HepG2 (cell line): ENCODE measurements around the gene PCLO. TPM values are rescaled to one million over a fixed set of nuclear protein-coding genes. Genes with fewer than 3 reads are reported as not detected.

Experiments
- ATAC-seq: fragments of 200-7000 bp; cut with Tn5 transposase; 3 replicates; pipeline ENCODE4 v1.9.1; 2020; ENCODE audit warnings: mild to moderate bottlenecking, moderate library complexity
- BruUV-seq: library from RNA; stranded (reverse); fragments of 400-500 nt; replicated peaks from 2 replicates; lab custom pipeline; 2021; lab: Mats Ljungman, UMichigan
- CTCF ChIA-PET: fragments of 300-600 bp; formaldehyde crosslinking; extraction: SDS; loops from one replicate; lab custom pipeline; 2021; ENCODE audit warnings: low total read pairs, inconsistent platforms, low intra/inter-chr PET ratio; lab: Yijun Ruan, JAX
- POLR2A ChIA-PET: fragments of 350-600 bp; sonication (Branson Sonifier 250); formaldehyde crosslinking; loops from one replicate; lab custom pipeline; 2020; ENCODE audit warnings: antibody characterized with exemption, inconsistent platforms; lab: Yijun Ruan, JAX
- DNase-seq: peaks from one replicate; pipeline ENCODE4 v3.0.0-alpha.2; 2015; ENCODE audit warnings: low spot score
- FAIRE-seq: peaks from 3 replicates; lab custom pipeline; 2011; peaks lifted over from hg19 to GRCh38; lab: Jason Lieb, UNC
- H2AFZ ChIP-seq: one replicate; pipeline ENCODE4 v1.6.1; 2011; ENCODE audit warnings: low read length, inconsistent platforms
- H3K27ac ChIP-seq: fragments of 300-600 bp; 3 replicates; pipeline ENCODE4 v1.8.0; 2011; ENCODE audit warnings: mixed run types, mild to moderate bottlenecking, mixed read lengths, low read length, inconsistent platforms; ENCODE audit not compliant: insufficient read depth; ENCODE audit errors: extremely low read length
- H3K27me3 ChIP-seq, 2 experiments: fragments of 200-600 bp in 1 of 2; 2 replicates in 1 of 2; 3 replicates in 1 of 2; pipeline versions ENCODE4 v1.6.0 to v1.8.0; 2011; ENCODE audit warnings: low read length in 2 of 2, mild to moderate bottlenecking in 2 of 2, moderate library complexity in 2 of 2, inconsistent platforms in 1 of 2; ENCODE audit not compliant: insufficient read depth in 2 of 2, control insufficient read depth in 1 of 2
- H3K36me3 ChIP-seq, 2 experiments: fragments of 200-600 bp in 1 of 2; replicated peaks in 1 of 2; 2 replicates in 1 of 2; 3 replicates in 1 of 2; pipeline versions ENCODE4 v1.5.1 to v1.8.0; 2011; ENCODE audit warnings: low read length in 2 of 2, inconsistent platforms in 1 of 2; ENCODE audit not compliant: insufficient read depth in 2 of 2, control insufficient read depth in 1 of 2
- H3K4me1 ChIP-seq: 2 replicates; pipeline ENCODE4 v1.5.1; 2012; ENCODE audit warnings: low read length, inconsistent platforms; ENCODE audit not compliant: insufficient read depth
- H3K4me2 ChIP-seq: 2 replicates; pipeline ENCODE4 v1.6.0; 2011; ENCODE audit warnings: low read depth, low read length, inconsistent platforms
- H3K4me3 ChIP-seq, 3 experiments: fragments of 200-600 bp in 1 of 3; sonication (generic), shearing (Covaris generic) in 1 of 3; replicated peaks in 1 of 3; 2 replicates each; pipeline ENCODE4 v1.5.1; 2011 to 2016; ENCODE audit warnings: low read length in 3 of 3, inconsistent platforms in 2 of 3, low read depth in 2 of 3, mild to moderate bottlenecking in 2 of 3, control low read depth in 1 of 3, mixed read lengths in 1 of 3; ENCODE audit not compliant: insufficient read depth in 1 of 3
- H3K79me2 ChIP-seq: one replicate; pipeline ENCODE4 v1.6.1; 2011; ENCODE audit warnings: low read length, inconsistent platforms; ENCODE audit not compliant: insufficient read depth
- H3K9ac ChIP-seq: 2 replicates; pipeline ENCODE4 v1.6.0; 2011; ENCODE audit warnings: mild to moderate bottlenecking, low read depth, low read length, inconsistent platforms; ENCODE audit not compliant: insufficient read depth
- H3K9me3 ChIP-seq: 2 replicates; pipeline ENCODE4 v1.5.1; 2012; ENCODE audit warnings: mild to moderate bottlenecking, low read length
- H4K20me1 ChIP-seq: 2 replicates; pipeline ENCODE4 v1.6.0; 2011; ENCODE audit warnings: inconsistent platforms, mild to moderate bottlenecking, low read length, moderate library complexity; ENCODE audit not compliant: insufficient read depth
- ATF7 ChIP-seq, 2 experiments: fragments of 450-650 bp in 1 of 2; sonication (generic) in 1 of 2; formaldehyde crosslinking in 1 of 2; IDR thresholded peaks; 2 replicates each; pipeline versions ENCODE4 v1.4.0 to v1.6.1; 2016 to 2020; ENCODE audit warnings: antibody characterized with exemption in 1 of 2, mild to moderate bottlenecking in 1 of 2, missing genetic modification reagents in 1 of 2
- FOXA1 ChIP-seq, 2 experiments: fragments of 450-650 bp in 1 of 2; sonication (generic) in 1 of 2; formaldehyde crosslinking in 1 of 2; IDR thresholded peaks; 2 replicates each; pipeline versions ENCODE4 v1.4.0 to v1.6.1; 2016 to 2020; ENCODE audit warnings: missing genetic modification reagents in 1 of 2
- REXO4 ChIP-seq: sonication (generic); formaldehyde crosslinking; IDR thresholded peaks from 2 replicates; pipeline ENCODE4 v1.8.0; 2022; ENCODE audit warnings: missing genetic modification reagents, mild to moderate bottlenecking, borderline replicate concordance
- SAFB2 ChIP-seq: sonication (generic); formaldehyde crosslinking; IDR thresholded peaks from 2 replicates; pipeline ENCODE4 v1.5.1; 2020; ENCODE audit warnings: missing genetic modification reagents, low read depth, mild to moderate bottlenecking, borderline replicate concordance
- ZNF703 ChIP-seq: sonication (generic); formaldehyde crosslinking; IDR thresholded peaks from 2 replicates; pipeline ENCODE4 v1.5.1; 2020; ENCODE audit warnings: missing genetic modification reagents, mild to moderate bottlenecking, moderate library complexity, borderline replicate concordance
- WGBS: methylation state at CpG from one replicate; pipeline ENCODE4 v1.1.6; 2017; ENCODE audit warnings: low lambda C conversion rate; 5-methylcytosine and 5-hydroxymethylcytosine counted together
- in situ Hi-C: cut with HindIII; loops from 2 replicates; pipeline ENCODE4 v1.10.0; 2017; ENCODE audit warnings: low pct_unique_long_range_greater_than_20kb; ENCODE audit not compliant: extremely low pct_ligation_motif_present
- intact Hi-C: fragments of 100-400 bp; cut with micrococcal nuclease; formaldehyde crosslinking; loops from one replicate; pipeline ENCODE4 v1.10.0; 2022; ENCODE audit not compliant: unreplicated experiment
- polyA plus RNA-seq, 8 experiments: library from polyadenylated mRNA; depleted of rRNA in 3 of 8; stranded (reverse) in 7 of 8; unstranded in 1 of 8; fragments of >200 nt; fragmentation: Illumina TruSeq in 4 of 8; extraction: Trizol in 4 of 8; gene quantifications; 2 replicates each; pipeline versions ENCODE4 v1.2.1 to v1.2.3, GENCODE V29; 2011 to 2016; ENCODE audit warnings: low read depth in 4 of 8, missing spikeins in 1 of 8, mixed read lengths in 1 of 8; ENCODE audit not compliant: insufficient read depth in 1 of 8
- total RNA-seq, 5 experiments: library from RNA; depleted of rRNA; stranded (reverse); fragments of >200 nt; fragmentation: Illumina TruSeq; extraction: Trizol; gene quantifications; 2 replicates each; pipeline ENCODE4 v1.2.3, GENCODE V29; 2016; ENCODE audit warnings: low read depth in 1 of 5
- TF ChIP-seq, protein P1 (sequence below): sonication (generic); formaldehyde crosslinking; IDR thresholded peaks from 2 replicates; pipeline ENCODE4 v1.5.1; 2020; ENCODE audit warnings: missing genetic modification reagents, mild to moderate bottlenecking, borderline replicate concordance
- TF ChIP-seq, protein P2 (sequence below): sonication (generic); formaldehyde crosslinking; IDR thresholded peaks from 2 replicates; pipeline ENCODE4 v1.4.0; 2020; ENCODE audit warnings: missing genetic modification reagents, mild to moderate bottlenecking, borderline replicate concordance

PCLO gene
- total and polyA plus RNA-seq, 2 of the 13 experiments (the other 11 are each of a cell fraction or from before 2014, with no cell fraction given): 0.07 to 0.29 TPM

DNA sequence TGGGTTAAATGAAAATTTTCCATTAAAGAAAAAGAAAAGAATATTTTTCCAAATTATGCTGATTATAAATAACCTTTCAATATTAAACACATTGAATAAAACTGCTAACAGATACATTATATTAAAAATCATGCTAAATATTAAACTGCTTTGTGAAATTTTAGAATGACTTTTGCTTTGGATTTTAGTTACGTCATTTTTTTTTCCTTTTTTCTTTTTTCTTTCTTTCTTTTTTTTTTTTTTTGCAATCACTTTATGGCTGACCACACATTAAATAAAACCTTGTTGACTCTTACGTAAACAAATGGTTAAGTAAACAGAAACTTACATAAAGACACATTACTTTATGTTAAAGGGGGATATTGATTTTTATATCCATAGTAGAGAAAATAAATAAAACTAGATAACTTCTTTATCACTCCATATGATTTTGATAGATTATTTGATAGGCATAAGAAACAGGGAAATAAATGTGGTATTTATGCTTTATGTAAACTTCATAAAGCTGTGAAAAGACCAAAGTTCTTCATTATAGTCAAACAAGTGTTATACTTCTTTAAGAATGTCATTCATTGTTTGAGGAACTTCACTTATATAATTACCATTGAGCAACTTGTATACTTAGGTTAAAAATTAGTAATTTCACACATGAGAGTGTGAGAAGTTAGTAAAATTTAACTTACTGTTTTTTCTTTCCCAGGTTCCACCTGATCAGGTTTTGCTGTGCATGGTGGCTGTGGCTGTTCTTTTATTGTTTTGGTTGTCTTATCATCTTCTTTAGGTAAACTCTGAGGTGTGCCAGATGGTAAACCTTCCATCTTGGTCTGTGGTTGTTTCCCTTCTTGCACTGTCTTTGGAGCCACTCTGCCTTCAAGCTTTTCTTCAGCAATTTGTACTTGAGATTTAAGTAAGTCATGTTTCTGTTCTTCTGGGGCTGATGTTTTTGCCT is 197.3 kb downstream of the PCLO start:
- H4K20me1 ChIP-seq: no peaks in the 10 kb centered on the region
- ATAC-seq (no peak), DNase-seq (no peak), FAIRE-seq (no peak)
- no peaks in the 10 kb centered on the region for H3K27me3 ChIP-seq
- H3K4me1 ChIP-seq: no peaks in the 10 kb centered on the region
- BruUV-seq: no TSS peak
- H3K9ac ChIP-seq: no peak overlapping the region
- no peak overlapping the region for H3K27ac ChIP-seq
- ChIA-PET POLR2A (no interaction called here), CTCF (no interaction called here)
- no peak overlapping the region for H3K4me3 ChIP-seq
- H3K36me3 ChIP-seq: no peaks in the 10 kb centered on the region
- H3K79me2 ChIP-seq: no peaks in the 10 kb centered on the region
- H3K9me3 ChIP-seq: no peaks in the 10 kb centered on the region
- no peak overlapping the region for H3K4me2 ChIP-seq
- WGBS: 2% methylated on average over 2 of the region's 2 CpGs
- intact Hi-C loops: no loop called here
- no peak for TF ChIP-seq REXO4
- TF ChIP-seq, protein P1, sequence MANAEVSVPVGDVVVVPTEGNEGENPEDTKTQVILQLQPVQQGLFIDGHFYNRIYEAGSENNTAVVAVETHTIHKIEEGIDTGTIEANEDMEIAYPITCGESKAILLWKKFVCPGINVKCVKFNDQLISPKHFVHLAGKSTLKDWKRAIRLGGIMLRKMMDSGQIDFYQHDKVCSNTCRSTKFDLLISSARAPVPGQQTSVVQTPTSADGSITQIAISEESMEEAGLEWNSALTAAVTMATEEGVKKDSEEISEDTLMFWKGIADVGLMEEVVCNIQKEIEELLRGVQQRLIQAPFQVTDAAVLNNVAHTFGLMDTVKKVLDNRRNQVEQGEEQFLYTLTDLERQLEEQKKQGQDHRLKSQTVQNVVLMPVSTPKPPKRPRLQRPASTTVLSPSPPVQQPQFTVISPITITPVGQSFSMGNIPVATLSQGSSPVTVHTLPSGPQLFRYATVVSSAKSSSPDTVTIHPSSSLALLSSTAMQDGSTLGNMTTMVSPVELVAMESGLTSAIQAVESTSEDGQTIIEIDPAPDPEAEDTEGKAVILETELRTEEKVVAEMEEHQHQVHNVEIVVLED (CRISPR knock-in tag): no peak
- TF ChIP-seq, protein P2, sequence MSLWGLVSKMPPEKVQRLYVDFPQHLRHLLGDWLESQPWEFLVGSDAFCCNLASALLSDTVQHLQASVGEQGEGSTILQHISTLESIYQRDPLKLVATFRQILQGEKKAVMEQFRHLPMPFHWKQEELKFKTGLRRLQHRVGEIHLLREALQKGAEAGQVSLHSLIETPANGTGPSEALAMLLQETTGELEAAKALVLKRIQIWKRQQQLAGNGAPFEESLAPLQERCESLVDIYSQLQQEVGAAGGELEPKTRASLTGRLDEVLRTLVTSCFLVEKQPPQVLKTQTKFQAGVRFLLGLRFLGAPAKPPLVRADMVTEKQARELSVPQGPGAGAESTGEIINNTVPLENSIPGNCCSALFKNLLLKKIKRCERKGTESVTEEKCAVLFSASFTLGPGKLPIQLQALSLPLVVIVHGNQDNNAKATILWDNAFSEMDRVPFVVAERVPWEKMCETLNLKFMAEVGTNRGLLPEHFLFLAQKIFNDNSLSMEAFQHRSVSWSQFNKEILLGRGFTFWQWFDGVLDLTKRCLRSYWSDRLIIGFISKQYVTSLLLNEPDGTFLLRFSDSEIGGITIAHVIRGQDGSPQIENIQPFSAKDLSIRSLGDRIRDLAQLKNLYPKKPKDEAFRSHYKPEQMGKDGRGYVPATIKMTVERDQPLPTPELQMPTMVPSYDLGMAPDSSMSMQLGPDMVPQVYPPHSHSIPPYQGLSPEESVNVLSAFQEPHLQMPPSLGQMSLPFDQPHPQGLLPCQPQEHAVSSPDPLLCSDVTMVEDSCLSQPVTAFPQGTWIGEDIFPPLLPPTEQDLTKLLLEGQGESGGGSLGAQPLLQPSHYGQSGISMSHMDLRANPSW (CRISPR knock-in tag): no peak
- TF ChIP-seq SAFB2 (CRISPR knock-in tag): no peak
- peak; percentile 94 for TF ChIP-seq ATF7 (IDR thresholded peaks at IDR 0.05)
- no peak for TF ChIP-seq ATF7 (CRISPR knock-in tag; IDR thresholded peaks at IDR 0.05)
- TF ChIP-seq FOXA1 (IDR thresholded peaks at IDR 0.05): peak; percentile 89
- TF ChIP-seq FOXA1 (CRISPR knock-in tag; IDR thresholded peaks at IDR 0.05): no peak
- TF ChIP-seq ZNF703 (CRISPR knock-in tag): no peak
- in situ Hi-C loops: no loop called here
- H2AFZ ChIP-seq: no peak overlapping the region
